ENCODE measurements around the gene HNRNPA3.

Gene HNRNPA3

GRCh38 chr2:177190941-177191340 lies 21.7 kb upstream of the HNRNPA3 start:
- no peak overlapping the region for H4K91ac ChIP-seq (ENCODE audit: low read depth, low read length, poor library complexity)

GRCh38 chr2:177192788-177193187 lies 19.8 kb upstream of the HNRNPA3 start:
- no peak overlapping the region for H3K23ac ChIP-seq (ENCODE audit: low read depth, low read length, poor library complexity)
- H3K4ac ChIP-seq (ENCODE audit: low read length) = no peak overlapping the region
- no peak overlapping the region for H4K91ac ChIP-seq (ENCODE audit: low read depth, low read length, poor library complexity)
- H3K79me1 ChIP-seq (ENCODE audit: low read depth, low read length) = no peaks in the 10 kb centered on the region
- no peak overlapping the region for H2BK5ac ChIP-seq (ENCODE audit: low read length)
- no peak overlapping the region for H2BK15ac ChIP-seq (ENCODE audit: low read length)
- H2BK12ac ChIP-seq (ENCODE audit: low read length) = no peak overlapping the region
- H4K8ac ChIP-seq (ENCODE audit: low read depth, low read length) = no peak overlapping the region
- no peak overlapping the region for H3K9ac ChIP-seq (ENCODE audit: low read depth, low read length, poor library complexity)
- no peak overlapping the region for H2BK120ac ChIP-seq (ENCODE audit: low read depth, low read length)
- no peak overlapping the region for H3K18ac ChIP-seq (ENCODE audit: low read length)
- H2AK5ac ChIP-seq (ENCODE audit: low read depth, low read length) = no peak overlapping the region
- no peaks in the 10 kb centered on the region for H3K9me3 ChIP-seq (replicated peaks in 1 of 2; ENCODE audit: control insufficient read depth in 2 of 2, insufficient read depth in 1 of 2, low read depth in 1 of 2, low read length in 2 of 2)
- WGBS, 2 donors (ENCODE audit: extremely low coverage in 2 of 2, insufficient read length in 2 of 2, insufficient replicate concordance in 1 of 2) = no CpG with 5 or more reads among the region's 1 CpG
- no peaks in the 10 kb centered on the region for H3K4me1 ChIP-seq (ENCODE audit: control insufficient read depth in 2 of 2, insufficient read depth in 1 of 2, low read depth in 1 of 2, low read length in 2 of 2)
- no peak overlapping the region for H3K4me3 ChIP-seq (ENCODE audit: low read length in 2 of 2)
- DNase-seq (ENCODE audit: low spot score) = no peak
- no peaks in the 10 kb centered on the region for H3K27me3 ChIP-seq (ENCODE audit: control insufficient read depth in 3 of 3, insufficient read depth in 3 of 3, low read depth in 1 of 3, low read length in 3 of 3)
- no peak overlapping the region for H2AFZ ChIP-seq (ENCODE audit: low read length)
- H3K36me3 ChIP-seq (replicated peaks in 1 of 2; ENCODE audit: control insufficient read depth in 2 of 2, insufficient read depth in 2 of 2, low read length in 2 of 2) = no peaks in the 10 kb centered on the region
- H3K4me2 ChIP-seq (ENCODE audit: insufficient read depth, low read length, poor library complexity, severe bottlenecking) = no peak overlapping the region
- H3K27ac ChIP-seq (replicated peaks; ENCODE audit: low read length) = no peak overlapping the region
- no peak overlapping the region for H3K14ac ChIP-seq (ENCODE audit: low read length)

More at GRCh38 chr2:177190941-177191340, 21.7 kb upstream of the HNRNPA3 start:
- Histone ChIP-seq H3K36me3 (replicated peaks in 1 of 2; ENCODE audit: control insufficient read depth in 2 of 2, insufficient read depth in 2 of 2, low read length in 2 of 2) (no peaks in the 10 kb centered on the region), H3K27me3 (ENCODE audit: control insufficient read depth in 3 of 3, insufficient read depth in 3 of 3, low read depth in 1 of 3, low read length in 3 of 3) (no peaks in the 10 kb centered on the region), H2BK12ac (ENCODE audit: low read length) (no peak overlapping the region), H3K14ac (ENCODE audit: low read length) (no peak overlapping the region), H3K23ac (ENCODE audit: low read depth, low read length, poor library complexity) (no peak overlapping the region), H3K79me1 (ENCODE audit: low read depth, low read length) (no peaks in the 10 kb centered on the region), H2AFZ (ENCODE audit: low read length) (no peak overlapping the region), H2BK15ac (ENCODE audit: low read length) (no peak overlapping the region), H3K9me3 (replicated peaks in 1 of 2; ENCODE audit: control insufficient read depth in 2 of 2, insufficient read depth in 1 of 2, low read depth in 1 of 2, low read length in 2 of 2) (no peaks in the 10 kb centered on the region), H3K4me2 (ENCODE audit: insufficient read depth, low read length, poor library complexity, severe bottlenecking) (no peak overlapping the region), H4K8ac (ENCODE audit: low read depth, low read length) (no peak overlapping the region), H3K4ac (ENCODE audit: low read length) (no peak overlapping the region), H3K4me3 (ENCODE audit: low read length in 2 of 2) (no peak overlapping the region), H3K18ac (ENCODE audit: low read length) (no peak overlapping the region), H3K27ac (replicated peaks; ENCODE audit: low read length) (no peak overlapping the region), H2BK120ac (ENCODE audit: low read depth, low read length) (no peak overlapping the region), H3K9ac (ENCODE audit: low read depth, low read length, poor library complexity) (no peak overlapping the region), H2BK5ac (ENCODE audit: low read length) (no peak overlapping the region), H3K4me1 (ENCODE audit: control insufficient read depth in 2 of 2, insufficient read depth in 1 of 2, low read depth in 1 of 2, low read length in 2 of 2) (no peaks in the 10 kb centered on the region), H2AK5ac (ENCODE audit: low read depth, low read length) (no peak overlapping the region)
- WGBS, 2 donors (ENCODE audit: extremely low coverage in 2 of 2, insufficient read length in 2 of 2, insufficient replicate concordance in 1 of 2) = no CpG with 5 or more reads among the region's 1 CpG
- no peak for DNase-seq (ENCODE audit: low spot score)

GRCh38 chr2:177193240-177193639 lies 19.4 kb upstream of the HNRNPA3 start:
- Histone ChIP-seq H2AFZ (ENCODE audit: low read length) (no peak overlapping the region), H3K23ac (ENCODE audit: low read depth, low read length, poor library complexity) (no peak overlapping the region), H3K4ac (ENCODE audit: low read length) (no peak overlapping the region)

GRCh38 chr2:177195194-177195593 lies 17.4 kb upstream of the HNRNPA3 start:
- no CpG with 5 or more reads among the region's 1 CpG for WGBS, 2 donors (ENCODE audit: extremely low coverage in 2 of 2, insufficient read length in 2 of 2, insufficient replicate concordance in 1 of 2)
- H3K18ac ChIP-seq (ENCODE audit: low read length) = no peak overlapping the region
- H3K79me1 ChIP-seq (ENCODE audit: low read depth, low read length) = no peaks in the 10 kb centered on the region
- no peak overlapping the region for H2BK12ac ChIP-seq (ENCODE audit: low read length)
- H3K4me2 ChIP-seq (ENCODE audit: insufficient read depth, low read length, poor library complexity, severe bottlenecking) = no peak overlapping the region
- no peak overlapping the region for H2BK120ac ChIP-seq (ENCODE audit: low read depth, low read length)
- H3K14ac ChIP-seq (ENCODE audit: low read length) = no peak overlapping the region
- H2BK5ac ChIP-seq (ENCODE audit: low read length) = no peak overlapping the region
- H2AFZ ChIP-seq (ENCODE audit: low read length) = no peak overlapping the region
- no peaks in the 10 kb centered on the region for H3K27me3 ChIP-seq (ENCODE audit: control insufficient read depth in 3 of 3, insufficient read depth in 3 of 3, low read depth in 1 of 3, low read length in 3 of 3)
- H4K8ac ChIP-seq (ENCODE audit: low read depth, low read length) = no peak overlapping the region
- no peaks in the 10 kb centered on the region for H3K9me3 ChIP-seq (replicated peaks in 1 of 2; ENCODE audit: control insufficient read depth in 2 of 2, insufficient read depth in 1 of 2, low read depth in 1 of 2, low read length in 2 of 2)
- H3K4me1 ChIP-seq (ENCODE audit: control insufficient read depth in 2 of 2, insufficient read depth in 1 of 2, low read depth in 1 of 2, low read length in 2 of 2) = no peaks in the 10 kb centered on the region
- H3K9ac ChIP-seq (ENCODE audit: low read depth, low read length, poor library complexity) = no peak overlapping the region
- H3K4ac ChIP-seq (ENCODE audit: low read length) = no peak overlapping the region
- no peak overlapping the region for H2BK15ac ChIP-seq (ENCODE audit: low read length)
- no peaks in the 10 kb centered on the region for H3K36me3 ChIP-seq (replicated peaks in 1 of 2; ENCODE audit: control insufficient read depth in 2 of 2, insufficient read depth in 2 of 2, low read length in 2 of 2)
- no peak overlapping the region for H3K23ac ChIP-seq (ENCODE audit: low read depth, low read length, poor library complexity)
- no peak overlapping the region for H2AK5ac ChIP-seq (ENCODE audit: low read depth, low read length)
- H4K91ac ChIP-seq (ENCODE audit: low read depth, low read length, poor library complexity) = no peak overlapping the region
- DNase-seq (ENCODE audit: low spot score) = no peak
- no peak overlapping the region for H3K4me3 ChIP-seq (ENCODE audit: low read length in 2 of 2)
- no peak overlapping the region for H3K27ac ChIP-seq (replicated peaks; ENCODE audit: low read length)

More at GRCh38 chr2:177193240-177193639, 19.4 kb upstream of the HNRNPA3 start:
- no peak overlapping the region for H2AK5ac ChIP-seq (ENCODE audit: low read depth, low read length)
- H3K27ac ChIP-seq (replicated peaks; ENCODE audit: low read length) = no peak overlapping the region
- H4K8ac ChIP-seq (ENCODE audit: low read depth, low read length) = no peak overlapping the region
- H2BK15ac ChIP-seq (ENCODE audit: low read length) = no peak overlapping the region
- H2BK12ac ChIP-seq (ENCODE audit: low read length) = no peak overlapping the region
- H3K36me3 ChIP-seq (replicated peaks in 1 of 2; ENCODE audit: control insufficient read depth in 2 of 2, insufficient read depth in 2 of 2, low read length in 2 of 2) = no peaks in the 10 kb centered on the region
- no peak overlapping the region for H2BK120ac ChIP-seq (ENCODE audit: low read depth, low read length)
- H3K4me2 ChIP-seq (ENCODE audit: insufficient read depth, low read length, poor library complexity, severe bottlenecking) = no peak overlapping the region
- H4K91ac ChIP-seq (ENCODE audit: low read depth, low read length, poor library complexity) = no peak overlapping the region
- no peaks in the 10 kb centered on the region for H3K79me1 ChIP-seq (ENCODE audit: low read depth, low read length)
- WGBS, 2 donors (ENCODE audit: extremely low coverage in 2 of 2, insufficient read length in 2 of 2, insufficient replicate concordance in 1 of 2) = no CpG with 5 or more reads among the region's 4 CpGs
- H3K4me3 ChIP-seq (ENCODE audit: low read length in 2 of 2) = no peak overlapping the region
- H2BK5ac ChIP-seq (ENCODE audit: low read length) = no peak overlapping the region
- no peak for DNase-seq (ENCODE audit: low spot score)
- H3K18ac ChIP-seq (ENCODE audit: low read length) = no peak overlapping the region
- H3K27me3 ChIP-seq (ENCODE audit: control insufficient read depth in 3 of 3, insufficient read depth in 3 of 3, low read depth in 1 of 3, low read length in 3 of 3) = no peaks in the 10 kb centered on the region
- H3K9me3 ChIP-seq (replicated peaks in 1 of 2; ENCODE audit: control insufficient read depth in 2 of 2, insufficient read depth in 1 of 2, low read depth in 1 of 2, low read length in 2 of 2) = no peaks in the 10 kb centered on the region
- H3K9ac ChIP-seq (ENCODE audit: low read depth, low read length, poor library complexity) = no peak overlapping the region
- H3K14ac ChIP-seq (ENCODE audit: low read length) = no peak overlapping the region
- H3K4me1 ChIP-seq (ENCODE audit: control insufficient read depth in 2 of 2, insufficient read depth in 1 of 2, low read depth in 1 of 2, low read length in 2 of 2) = no peaks in the 10 kb centered on the region

Data from neuronal stem cell (in vitro differentiated cells).